ENCODE results near the gene CCHCR1. TPM values are rescaled to one million over a fixed set of nuclear protein-coding genes. Genes with fewer than 3 reads are reported as not detected.

The CCHCR1 gene
- total and polyA plus RNA-seq, 2 of the 13 experiments (the other 11 are each of a cell fraction or from before 2014, with no cell fraction given), result 14.6 to 28.2 TPM

GRCh38 chr6:31186052-31186734 lies 28.6 kb upstream of the CCHCR1 start (continued):
- TF ChIP-seq DNMT1 (CRISPR knock-in tag; IDR thresholded peaks at IDR 0.05) (no peak), POLR2AphosphoS5 (IDR thresholded peaks at IDR 0.05; ENCODE audit: low read depth, low read length) (peak; percentile 63), KDM5A (IDR thresholded peaks at IDR 0.05; ENCODE audit: borderline replicate concordance, low read length) (no peak), ZNF747 (CRISPR knock-in tag; IDR thresholded peaks at IDR 0.05; ENCODE audit: borderline replicate concordance) (peak; percentile 51; the same call in 1 of the 2 replicates), MEF2D (CRISPR knock-in tag; IDR thresholded peaks at IDR 0.05) (peak; percentile 93), ZNF609 (CRISPR knock-in tag; IDR thresholded peaks at IDR 0.05; ENCODE audit: borderline replicate concordance) (peak; percentile 61; the same call in 1 of the 2 replicates), THRA (CRISPR knock-in tag; IDR thresholded peaks at IDR 0.05; ENCODE audit: borderline replicate concordance) (no peak), ZNF510 (CRISPR knock-in tag; IDR thresholded peaks at IDR 0.05; ENCODE audit: low read depth) (no peak), ZNF550 (CRISPR knock-in tag; IDR thresholded peaks at IDR 0.05; ENCODE audit: borderline replicate concordance) (0 out of 2 replicates have a peak, but pooled peaks have one; percentile 9), ZNF552 (CRISPR knock-in tag; IDR thresholded peaks at IDR 0.05; ENCODE audit: borderline replicate concordance) (no peak), ZNF567 (CRISPR knock-in tag; IDR thresholded peaks at IDR 0.05; ENCODE audit: borderline replicate concordance) (peak; percentile 16; the same call in 1 of the 2 replicates), ZKSCAN5 (CRISPR knock-in tag; IDR thresholded peaks at IDR 0.05) (peak; percentile 68; the same call in 1 of the 2 replicates), ZNF292 (CRISPR knock-in tag; IDR thresholded peaks at IDR 0.05; ENCODE audit: borderline replicate concordance, low read depth) (peak; percentile 62), REXO4 (CRISPR knock-in tag; IDR thresholded peaks at IDR 0.05; ENCODE audit: borderline replicate concordance) (no peak), ATF1 (CRISPR knock-in tag; IDR thresholded peaks at IDR 0.05) (peak; percentile 55; the same call in 1 of the 2 replicates), NBN (conservative IDR thresholded peaks at IDR 0.05) (no peak), ZNF570 (CRISPR knock-in tag; IDR thresholded peaks at IDR 0.05; ENCODE audit: borderline replicate concordance) (no peak), SP2 (CRISPR knock-in tag; IDR thresholded peaks at IDR 0.05) (0 out of 2 replicates have a peak, but pooled peaks have one; percentile 13), WIZ (CRISPR knock-in tag; IDR thresholded peaks at IDR 0.05) (no peak)
- TF ChIP-seq, protein P1, sequence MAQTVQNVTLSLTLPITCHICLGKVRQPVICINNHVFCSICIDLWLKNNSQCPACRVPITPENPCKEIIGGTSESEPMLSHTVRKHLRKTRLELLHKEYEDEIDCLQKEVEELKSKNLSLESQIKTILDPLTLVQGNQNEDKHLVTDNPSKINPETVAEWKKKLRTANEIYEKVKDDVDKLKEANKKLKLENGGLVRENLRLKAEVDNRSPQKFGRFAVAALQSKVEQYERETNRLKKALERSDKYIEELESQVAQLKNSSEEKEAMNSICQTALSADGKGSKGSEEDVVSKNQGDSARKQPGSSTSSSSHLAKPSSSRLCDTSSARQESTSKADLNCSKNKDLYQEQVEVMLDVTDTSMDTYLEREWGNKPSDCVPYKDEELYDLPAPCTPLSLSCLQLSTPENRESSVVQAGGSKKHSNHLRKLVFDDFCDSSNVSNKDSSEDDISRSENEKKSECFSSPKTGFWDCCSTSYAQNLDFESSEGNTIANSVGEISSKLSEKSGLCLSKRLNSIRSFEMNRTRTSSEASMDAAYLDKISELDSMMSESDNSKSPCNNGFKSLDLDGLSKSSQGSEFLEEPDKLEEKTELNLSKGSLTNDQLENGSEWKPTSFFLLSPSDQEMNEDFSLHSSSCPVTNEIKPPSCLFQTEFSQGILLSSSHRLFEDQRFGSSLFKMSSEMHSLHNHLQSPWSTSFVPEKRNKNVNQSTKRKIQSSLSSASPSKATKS (CRISPR knock-in tag; IDR thresholded peaks at IDR 0.05), result no peak
- TF ChIP-seq, protein P2, sequence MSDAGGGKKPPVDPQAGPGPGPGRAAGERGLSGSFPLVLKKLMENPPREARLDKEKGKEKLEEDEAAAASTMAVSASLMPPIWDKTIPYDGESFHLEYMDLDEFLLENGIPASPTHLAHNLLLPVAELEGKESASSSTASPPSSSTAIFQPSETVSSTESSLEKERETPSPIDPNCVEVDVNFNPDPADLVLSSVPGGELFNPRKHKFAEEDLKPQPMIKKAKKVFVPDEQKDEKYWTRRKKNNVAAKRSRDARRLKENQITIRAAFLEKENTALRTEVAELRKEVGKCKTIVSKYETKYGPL (CRISPR knock-in tag; IDR thresholded peaks at IDR 0.05), result no peak

All from HepG2 (cell line).